ENCODE results near the gene RNASE4. TPM values are rescaled to one million over a fixed set of nuclear protein-coding genes. Genes with fewer than 3 reads are reported as not detected.
"Not testable (repeated sequence)": the region's sequence is repeated elsewhere in the genome, so short reads cannot be mapped to it uniquely, and the experiment has no call there.

Gene RNASE4
- total and polyA plus RNA-seq, 9 donors: 42.0 to 183 (median 102) TPM

- Histone ChIP-seq H3K27ac (no peak overlapping the region), H3K4me1 (ENCODE audit: insufficient read depth) (peaks cover 3% of the 10 kb centered on the region), H3K27me3 (no peaks in the 10 kb centered on the region), H3K4me3 (no peak overlapping the region), H3K36me3 (no peaks in the 10 kb centered on the region), H3K9me3 (no peaks in the 10 kb centered on the region)
- intact Hi-C loops (cut with DNase I): loop anchor here in 1 of 4 donors (10.0 kb wide), 1 partner anchor 135 kb away; no protein-coding TSS in a partner anchor
- no peak for DNase-seq
- TF ChIP-seq, protein P1, sequence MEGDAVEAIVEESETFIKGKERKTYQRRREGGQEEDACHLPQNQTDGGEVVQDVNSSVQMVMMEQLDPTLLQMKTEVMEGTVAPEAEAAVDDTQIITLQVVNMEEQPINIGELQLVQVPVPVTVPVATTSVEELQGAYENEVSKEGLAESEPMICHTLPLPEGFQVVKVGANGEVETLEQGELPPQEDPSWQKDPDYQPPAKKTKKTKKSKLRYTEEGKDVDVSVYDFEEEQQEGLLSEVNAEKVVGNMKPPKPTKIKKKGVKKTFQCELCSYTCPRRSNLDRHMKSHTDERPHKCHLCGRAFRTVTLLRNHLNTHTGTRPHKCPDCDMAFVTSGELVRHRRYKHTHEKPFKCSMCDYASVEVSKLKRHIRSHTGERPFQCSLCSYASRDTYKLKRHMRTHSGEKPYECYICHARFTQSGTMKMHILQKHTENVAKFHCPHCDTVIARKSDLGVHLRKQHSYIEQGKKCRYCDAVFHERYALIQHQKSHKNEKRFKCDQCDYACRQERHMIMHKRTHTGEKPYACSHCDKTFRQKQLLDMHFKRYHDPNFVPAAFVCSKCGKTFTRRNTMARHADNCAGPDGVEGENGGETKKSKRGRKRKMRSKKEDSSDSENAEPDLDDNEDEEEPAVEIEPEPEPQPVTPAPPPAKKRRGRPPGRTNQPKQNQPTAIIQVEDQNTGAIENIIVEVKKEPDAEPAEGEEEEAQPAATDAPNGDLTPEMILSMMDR (IDR thresholded peaks at IDR 0.05): no peak
- TF ChIP-seq EP300 (IDR thresholded peaks at IDR 0.05) (no peak), POLR2A (IDR thresholded peaks at IDR 0.05) (no peak)
- whole genome bisulfite sequencing, 3 donors: 73 to 88% (median 85%) methylated on average over 4 of the region's 4 CpGs
These were observed 35.4 kb downstream of the RNASE4 start for GRCh38 chr14:20719777-20720176.

- no peak for DNase-seq
- 77 to 87% (median 81%) methylated on average over 6 of the region's 6 CpGs for WGBS, 3 donors
- Histone ChIP-seq H3K9me3 (no peaks in the 10 kb centered on the region), H3K4me3 (no peak overlapping the region), H3K27ac (no peak overlapping the region), H3K36me3 (no peaks in the 10 kb centered on the region), H3K4me1 (ENCODE audit: insufficient read depth) (peaks cover 3% of the 10 kb centered on the region), H3K27me3 (no peaks in the 10 kb centered on the region)
- TF ChIP-seq, protein P1 (IDR thresholded peaks at IDR 0.05): no peak
- no peak for TF ChIP-seq POLR2A (IDR thresholded peaks at IDR 0.05)
- no peak for TF ChIP-seq EP300 (IDR thresholded peaks at IDR 0.05)
- intact Hi-C loops (cut with DNase I): no loop called here
These were observed 36.4 kb downstream of the RNASE4 start for GRCh38 chr14:20720741-20721140.

DNA sequence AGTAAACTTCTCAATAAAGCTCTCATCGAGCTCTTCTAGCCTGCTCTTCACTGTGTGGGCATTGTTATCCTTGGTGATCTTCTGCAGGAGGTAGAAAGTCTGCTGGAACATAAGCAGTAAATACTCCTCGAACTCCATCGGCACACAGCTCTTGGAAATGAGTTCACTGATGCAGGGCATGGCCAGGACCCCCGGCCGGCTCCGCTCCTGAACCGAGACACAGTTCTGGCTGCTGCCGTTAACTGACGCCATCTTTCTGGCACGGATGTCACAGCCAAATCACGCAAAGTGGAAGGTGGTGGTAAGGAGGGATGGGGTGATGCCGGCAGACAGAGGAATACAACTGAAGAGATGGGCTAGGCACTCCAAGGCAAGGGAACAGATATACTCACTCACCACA is 37.7 kb downstream of the RNASE4 start:
- H3K36me3 ChIP-seq: no peaks in the 10 kb centered on the region
- peaks cover 3% of the 10 kb centered on the region for H3K4me1 ChIP-seq (ENCODE audit: insufficient read depth)
- no peak overlapping the region for H3K27ac ChIP-seq
- no peaks in the 10 kb centered on the region for H3K9me3 ChIP-seq
- DNase-seq: no peak
- no peak overlapping the region for H3K4me3 ChIP-seq
- 91 to 94% (median 93%) methylated on average over 12 of the region's 12 CpGs for WGBS, 3 donors
- intact Hi-C loops (cut with DNase I): no loop called here
- TF ChIP-seq, protein P1 (IDR thresholded peaks at IDR 0.05): no peak
- TF ChIP-seq EP300 (IDR thresholded peaks at IDR 0.05) (no peak), POLR2A (IDR thresholded peaks at IDR 0.05) (no peak)
- no peaks in the 10 kb centered on the region for H3K27me3 ChIP-seq

- no peak for DNase-seq
- 24 to 58% (median 42%) methylated on average over 26 to 28 of the region's 28 CpGs for WGBS, 3 donors
- H3K27me3 ChIP-seq: no peaks in the 10 kb centered on the region
- intact Hi-C loops (cut with DNase I): no loop called here
- H3K4me3 ChIP-seq: no peak overlapping the region
- TF ChIP-seq, protein P1 (IDR thresholded peaks at IDR 0.05): no peak
- no peaks in the 10 kb centered on the region for H3K9me3 ChIP-seq
- H3K27ac ChIP-seq: no peak overlapping the region
- no peaks in the 10 kb centered on the region for H3K36me3 ChIP-seq
- peaks cover 3% of the 10 kb centered on the region for H3K4me1 ChIP-seq (ENCODE audit: insufficient read depth)
These were observed 39.1 kb downstream of the RNASE4 start for GRCh38 chr14:20723488-20723887.

- H3K27me3 ChIP-seq; H3K4me3 ChIP-seq; H3K4me1 ChIP-seq (ENCODE audit: insufficient read depth); H3K36me3 ChIP-seq; H3K27ac ChIP-seq; DNase-seq; intact Hi-C loops (cut with DNase I); H3K9me3 ChIP-seq: not testable (repeated sequence)
- 91 to 95% (median 92%) methylated on average over 3 of the region's 3 CpGs for WGBS, 3 donors
These were observed 41.8 kb downstream of the RNASE4 start for GRCh38 chr14:20726121-20726520.

Data from ovary (tissue), 9 donors.